GM18951 (cell line): ENCODE data around the gene DOCK6.

Experiments
- POLR2A ChIP-seq: IDR thresholded peaks from 4 replicates; pipeline ENCODE4 v1.6.1; 2011; ENCODE audit warnings: mild to moderate bottlenecking; ENCODE audit not compliant: insufficient read length, insufficient read depth; ENCODE audit errors: extremely low read depth
- in situ Hi-C: fragments of 300-500 bp; cut with MboI; formaldehyde crosslinking; loops from one replicate; pipeline ENCODE4 v1.12.0; 2022; ENCODE audit warnings: low sequenced_read_pairs, mixed read lengths, inconsistent platforms; ENCODE audit not compliant: unreplicated experiment

DOCK6 gene

DNA sequence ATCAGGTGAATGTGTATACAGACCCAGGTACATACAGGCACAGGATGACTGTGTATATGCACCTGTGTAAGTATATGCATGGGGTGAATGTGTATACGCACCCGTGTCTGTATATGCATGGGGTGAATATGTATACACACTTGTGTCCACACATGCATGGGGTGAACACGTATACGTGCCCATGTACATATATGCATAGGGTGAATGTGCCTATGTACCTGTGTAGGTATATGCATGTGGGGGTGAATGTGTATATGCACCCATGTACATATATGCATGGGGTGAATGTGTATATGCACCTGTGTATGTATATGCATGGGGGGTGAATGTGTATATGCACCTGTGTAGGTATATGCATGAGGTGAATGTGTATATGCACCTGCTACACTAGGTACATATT is 29.8 kb downstream of the DOCK6 start:
- no peak for TF ChIP-seq POLR2A
- in situ Hi-C loops, result no loop called here

DNA sequence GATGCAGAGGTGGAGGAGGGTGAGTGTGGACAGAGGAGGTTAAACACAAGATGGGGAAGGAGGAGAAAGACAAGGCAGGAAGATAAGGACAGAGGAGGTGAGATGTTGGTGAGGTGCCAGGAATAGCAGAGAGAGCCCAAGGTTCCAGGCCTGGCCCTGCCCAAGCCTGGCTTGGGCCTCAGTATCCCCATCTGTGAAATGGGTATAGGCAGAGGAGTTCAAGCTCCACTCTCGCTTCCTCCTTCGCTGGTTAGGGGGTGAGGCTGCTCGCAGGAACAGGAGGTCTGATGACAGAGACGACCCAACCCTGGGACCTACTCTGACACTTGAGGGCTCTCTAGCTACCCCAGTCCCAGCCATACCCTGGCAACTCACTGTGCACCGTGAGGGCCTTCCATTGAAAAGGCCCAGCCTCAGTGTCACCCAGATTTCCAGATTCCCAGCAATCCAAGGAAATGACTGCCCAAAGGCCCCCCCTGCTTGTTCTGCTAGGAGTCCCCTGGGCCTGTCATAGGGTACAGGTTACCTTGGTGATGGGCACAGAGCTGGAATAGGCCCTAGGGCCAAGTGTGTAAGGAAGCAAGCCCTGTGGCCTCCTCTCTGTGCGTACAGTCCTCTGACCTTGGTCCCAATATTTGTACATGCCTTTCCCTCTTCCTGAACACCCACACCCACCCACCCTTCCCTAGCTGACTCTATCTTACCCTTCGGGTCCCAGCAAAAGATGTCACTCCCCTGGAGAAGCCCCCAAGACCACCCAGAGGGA is 31.5 kb downstream of the DOCK6 start:
- TF ChIP-seq POLR2A, result no peak
- in situ Hi-C loops, result no loop called here

- no peak for TF ChIP-seq POLR2A
- in situ Hi-C loops, result no loop called here
Measured at GRCh38 chr19:11227195-11227886, 35.0 kb downstream of the DOCK6 start.

DNA sequence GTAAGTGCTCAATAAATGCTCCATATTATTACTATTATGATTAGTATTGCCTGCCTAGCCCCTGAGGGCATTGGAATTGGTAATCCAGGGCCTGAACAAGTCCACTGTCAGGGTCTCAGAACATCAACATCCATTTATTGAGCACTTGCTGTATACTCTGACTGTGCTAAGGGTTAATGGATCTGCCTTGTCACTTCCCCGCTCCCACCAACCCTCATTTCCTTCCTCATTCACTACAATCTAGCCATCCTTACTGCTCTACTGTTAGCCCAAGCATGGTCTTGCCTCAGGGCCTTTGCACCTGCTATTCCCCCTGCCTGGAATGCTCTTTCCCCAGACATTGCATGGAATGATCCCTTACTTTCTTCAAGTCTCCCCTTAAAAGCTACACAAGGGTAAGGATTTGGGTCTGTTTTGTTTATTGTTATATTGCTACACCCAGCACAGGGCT is 35.6 kb downstream of the DOCK6 start:
- in situ Hi-C loops, result no loop called here
- no peak for TF ChIP-seq POLR2A

DNA sequence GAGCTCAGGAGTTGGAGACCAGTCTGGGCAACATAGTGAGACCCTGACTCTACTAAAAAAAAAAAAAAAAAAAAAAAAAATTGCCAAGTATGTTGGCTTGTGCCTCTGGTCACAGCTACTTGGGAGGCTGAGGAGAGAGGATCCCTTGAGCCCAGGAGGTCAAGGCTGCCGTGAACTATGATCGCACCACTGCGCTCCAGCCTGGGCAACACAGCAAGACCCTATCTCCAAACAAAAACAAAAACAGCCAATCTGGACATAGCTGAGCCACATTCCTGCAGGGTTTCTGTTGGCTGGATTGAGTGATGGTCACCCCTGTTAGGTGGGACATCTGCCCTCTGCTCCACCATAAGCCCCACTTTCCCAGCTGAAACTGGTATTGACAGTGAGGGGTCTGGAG is 36.5 kb downstream of the DOCK6 start:
- no peak for TF ChIP-seq POLR2A
- in situ Hi-C loops, result no loop called here

- in situ Hi-C loops, result no loop called here
- TF ChIP-seq POLR2A, result no peak
Measured at GRCh38 chr19:11225172-11225571, 37.2 kb downstream of the DOCK6 start.

- TF ChIP-seq POLR2A, result no peak
- in situ Hi-C loops, result no loop called here
Measured at GRCh38 chr19:11224429-11224828, 37.9 kb downstream of the DOCK6 start.

DNA sequence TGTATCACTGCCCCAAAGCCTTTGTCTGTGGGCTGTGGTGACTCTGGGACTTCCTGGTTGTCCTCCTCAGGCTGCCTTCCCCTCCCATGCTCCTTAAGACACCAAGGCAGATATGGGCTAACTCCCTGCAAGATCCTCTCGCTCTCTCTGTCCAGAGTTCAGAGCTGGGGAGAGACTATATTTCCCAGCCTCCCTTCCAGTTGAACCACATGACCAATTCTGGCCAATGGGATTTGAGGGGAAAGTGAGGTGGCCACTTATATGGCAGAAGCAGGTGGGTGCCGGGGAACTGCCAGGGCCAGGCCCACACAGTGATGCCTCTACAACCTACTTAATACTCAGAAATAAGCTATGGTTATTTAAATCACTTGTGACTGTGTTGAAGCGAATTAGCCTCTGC is 39.1 kb downstream of the DOCK6 start:
- in situ Hi-C loops, result no loop called here
- TF ChIP-seq POLR2A, result no peak

DNA sequence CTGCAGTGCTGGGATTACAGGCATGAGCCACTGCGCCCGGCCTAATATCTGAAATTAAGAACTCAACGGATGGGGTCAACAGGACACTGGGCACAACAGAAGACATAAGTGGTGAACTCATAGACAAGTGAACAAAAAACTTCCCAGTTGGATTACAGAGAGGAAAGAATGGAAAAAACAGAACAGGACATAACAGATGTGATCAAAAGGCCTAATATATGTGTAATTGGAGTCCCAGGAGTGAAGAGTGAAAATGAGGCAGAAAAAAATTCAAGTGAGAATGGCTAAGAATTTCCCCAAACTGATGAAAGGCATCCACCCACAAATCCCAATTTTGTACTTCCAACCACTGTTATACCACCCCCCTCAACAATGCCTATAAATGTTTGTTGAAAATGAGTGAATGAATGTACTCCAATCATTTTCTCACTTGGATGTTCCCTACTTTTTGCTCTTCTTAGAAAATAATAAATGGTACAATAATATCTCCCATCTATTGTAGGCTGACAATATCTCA is 41.2 kb downstream of the DOCK6 start:
- in situ Hi-C loops, result no loop called here
- TF ChIP-seq POLR2A, result no peak

DNA sequence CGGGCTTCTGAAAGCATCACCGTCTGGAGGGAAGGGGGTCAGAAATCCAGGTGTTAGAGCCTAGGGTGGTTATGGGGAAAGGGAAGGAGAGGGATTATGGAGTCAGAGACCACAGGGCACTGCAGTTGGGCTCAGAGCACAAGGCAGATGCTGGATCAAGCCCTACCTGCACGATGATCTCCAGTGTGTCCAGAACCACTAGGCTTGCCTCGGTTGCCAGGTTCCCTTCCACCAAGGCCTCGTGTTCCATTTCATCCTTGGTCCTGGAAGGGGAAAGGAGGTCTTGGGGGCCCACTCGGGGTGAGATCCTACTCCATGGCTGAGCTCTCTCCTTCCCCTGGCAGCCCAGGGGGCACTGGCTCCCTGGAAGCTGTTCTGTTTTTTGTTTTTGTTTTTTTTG is 47.9 kb downstream of the DOCK6 start:
- TF ChIP-seq POLR2A, result no peak
- in situ Hi-C loops, result no loop called here

DNA sequence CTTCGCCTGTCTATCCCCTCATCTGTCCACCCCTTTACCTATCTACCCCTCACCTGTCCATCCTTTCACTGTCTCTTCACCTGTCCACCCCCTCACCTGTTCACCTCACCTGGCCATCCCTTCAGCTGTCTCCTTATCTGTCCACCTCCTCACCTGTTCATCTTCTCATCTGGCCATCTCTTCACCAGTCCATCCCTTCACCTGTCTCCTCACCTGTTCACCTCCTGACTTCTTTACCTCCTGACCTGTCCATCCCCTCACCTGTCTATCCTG is 51.7 kb downstream of the DOCK6 start:
- TF ChIP-seq POLR2A, result no peak
- in situ Hi-C loops, result no loop called here

- no peak for TF ChIP-seq POLR2A
- in situ Hi-C loops, result no loop called here
Measured at GRCh38 chr19:11209839-11210655, 52.3 kb downstream of the DOCK6 start.
